ENCODE measurements around the gene DCP1B.

Gene DCP1B

GRCh38 chr12:1929985-1930802 lies 74.1 kb downstream of the DCP1B start:
- no peak for DNase-seq (ENCODE audit: insufficient read length, low spot score)
- TF ChIP-seq POLR2A (IDR thresholded peaks at IDR 0.05; ENCODE audit: low read depth, low read length): no peak
- no peak for FAIRE-seq

GRCh38 chr12:1929241-1929984 lies 74.8 kb downstream of the DCP1B start:
- no peak for FAIRE-seq

GRCh38 chr12:1928439-1929121 lies 75.7 kb downstream of the DCP1B start:
- no peak for TF ChIP-seq POLR2A (IDR thresholded peaks at IDR 0.05; ENCODE audit: low read depth, low read length)
- FAIRE-seq (no peak), DNase-seq (ENCODE audit: insufficient read length, low spot score) (no peak)

More at GRCh38 chr12:1929241-1929984, 74.8 kb downstream of the DCP1B start:
- TF ChIP-seq POLR2A (IDR thresholded peaks at IDR 0.05; ENCODE audit: low read depth, low read length): no peak
- DNase-seq (ENCODE audit: insufficient read length, low spot score): no peak

GRCh38 chr12:1927751-1928351 lies 76.4 kb downstream of the DCP1B start:
- DNase-seq (ENCODE audit: insufficient read length, low spot score) (no peak), FAIRE-seq (no peak)
- TF ChIP-seq POLR2A (IDR thresholded peaks at IDR 0.05; ENCODE audit: low read depth, low read length): no peak

- no peak for TF ChIP-seq POLR2A (IDR thresholded peaks at IDR 0.05; ENCODE audit: low read depth, low read length)
- DNase-seq (ENCODE audit: insufficient read length, low spot score) (no peak), FAIRE-seq (no peak)
Observed at GRCh38 chr12:1927051-1927680, 77.1 kb downstream of the DCP1B start.

GRCh38 chr12:1926251-1926657 lies 78.0 kb downstream of the DCP1B start:
- TF ChIP-seq POLR2A (IDR thresholded peaks at IDR 0.05; ENCODE audit: low read depth, low read length): no peak
- no peak for FAIRE-seq
- DNase-seq (ENCODE audit: insufficient read length, low spot score): no peak

GRCh38 chr12:1925684-1926006 lies 78.6 kb downstream of the DCP1B start:
- no peak for FAIRE-seq
- TF ChIP-seq POLR2A (IDR thresholded peaks at IDR 0.05; ENCODE audit: low read depth, low read length): no peak
- DNase-seq (ENCODE audit: insufficient read length, low spot score): no peak

- no peak for DNase-seq (ENCODE audit: insufficient read length, low spot score)
- FAIRE-seq: no peak
- TF ChIP-seq POLR2A (IDR thresholded peaks at IDR 0.05; ENCODE audit: low read depth, low read length): no peak
Observed at GRCh38 chr12:1924996-1925683, 79.1 kb downstream of the DCP1B start.

- FAIRE-seq (no peak), DNase-seq (ENCODE audit: insufficient read length, low spot score) (no peak)
- TF ChIP-seq POLR2A (IDR thresholded peaks at IDR 0.05; ENCODE audit: low read depth, low read length): no peak
Observed at GRCh38 chr12:1922985-1923384, 81.3 kb downstream of the DCP1B start.

- DNase-seq (ENCODE audit: insufficient read length, low spot score) (no peak), FAIRE-seq (no peak)
- no peak for TF ChIP-seq POLR2A (IDR thresholded peaks at IDR 0.05; ENCODE audit: low read depth, low read length)
Observed at GRCh38 chr12:1922075-1922709, 82.1 kb downstream of the DCP1B start.

- DNase-seq (ENCODE audit: insufficient read length, low spot score) (no peak), FAIRE-seq (no peak)
- no peak for TF ChIP-seq POLR2A (IDR thresholded peaks at IDR 0.05; ENCODE audit: low read depth, low read length)
Observed at GRCh38 chr12:1920971-1921370, 83.3 kb downstream of the DCP1B start.

- DNase-seq (ENCODE audit: insufficient read length, low spot score) (no peak), FAIRE-seq (no peak)
- no peak for TF ChIP-seq POLR2A (IDR thresholded peaks at IDR 0.05; ENCODE audit: low read depth, low read length)
Observed at GRCh38 chr12:1920436-1920835, 83.8 kb downstream of the DCP1B start.

GRCh38 chr12:1919763-1920162 lies 84.5 kb downstream of the DCP1B start:
- no peak for TF ChIP-seq POLR2A (IDR thresholded peaks at IDR 0.05; ENCODE audit: low read depth, low read length)
- FAIRE-seq: no peak
- no peak for DNase-seq (ENCODE audit: insufficient read length, low spot score)

All from H54 (cell line).